Keratinocyte (primary cell): ENCODE data around the gene SENP1. TPM values are rescaled to one million over a fixed set of nuclear protein-coding genes. Genes with fewer than 3 reads are reported as not detected.

Source experiments
- DNase-seq: peaks from one replicate; pipeline ENCODE4 v3.0.0-alpha.2; 2011; ENCODE audit warnings: low read depth, missing footprints, low spot score
- FAIRE-seq: peaks from 2 replicates; lab custom pipeline; 2011; peaks lifted over from hg19 to GRCh38; lab: Jason Lieb, UNC
- H2AFZ ChIP-seq: 2 replicates; pipeline ENCODE4 v1.6.0; 2012; ENCODE audit warnings: low read length, control low read depth, inconsistent platforms; ENCODE audit not compliant: control insufficient read depth
- H3K27ac ChIP-seq: 2 replicates; pipeline ENCODE4 v1.5.1; 2011; ENCODE audit warnings: low read length; ENCODE audit not compliant: control insufficient read depth, insufficient read depth
- H3K27me3 ChIP-seq: 3 replicates; pipeline ENCODE4 v1.6.0; 2011; ENCODE audit warnings: low read length; ENCODE audit not compliant: control insufficient read depth, insufficient read depth; ENCODE audit errors: extremely low read depth
- H3K36me3 ChIP-seq, 2 experiments: 2 replicates in 1 of 2; 3 replicates in 1 of 2; pipeline ENCODE4 v1.5.1; 2011; ENCODE audit warnings: low read length in 2 of 2, mild to moderate bottlenecking in 1 of 2; ENCODE audit not compliant: control insufficient read depth in 2 of 2, insufficient read depth in 2 of 2; ENCODE audit errors: extremely low read depth in 1 of 2
- H3K4me1 ChIP-seq: 3 replicates; pipeline ENCODE4 v1.5.1; 2011; ENCODE audit warnings: low read length; ENCODE audit not compliant: control insufficient read depth, insufficient read depth; ENCODE audit errors: extremely low read depth
- H3K4me2 ChIP-seq: 3 replicates; pipeline ENCODE4 v1.6.0; 2011; ENCODE audit warnings: low read depth, low read length; ENCODE audit not compliant: control insufficient read depth, insufficient read depth; ENCODE audit errors: extremely low read depth
- H3K4me3 ChIP-seq, 3 experiments: fragments of 200-600 bp in 1 of 3; sonication (generic) in 1 of 3; 2 replicates in 2 of 3; 3 replicates in 1 of 3; pipeline ENCODE4 v1.5.1; 2011 to 2016; ENCODE audit warnings: low read length in 3 of 3, mild to moderate bottlenecking in 3 of 3, control low read depth in 2 of 3, inconsistent platforms in 1 of 3, low read depth in 1 of 3, mixed read lengths in 1 of 3, mixed run types in 1 of 3, moderate library complexity in 1 of 3; ENCODE audit not compliant: control insufficient read depth in 2 of 3, insufficient read depth in 2 of 3; ENCODE audit errors: extremely low read depth in 1 of 3
- H3K79me2 ChIP-seq: 2 replicates; pipeline ENCODE4 v1.6.0; 2012; ENCODE audit warnings: low read length; ENCODE audit not compliant: control insufficient read depth, insufficient read depth
- H3K9ac ChIP-seq: 3 replicates; pipeline ENCODE4 v1.6.0; 2011; ENCODE audit warnings: low read length; ENCODE audit not compliant: control insufficient read depth, insufficient read depth; ENCODE audit errors: extremely low read depth
- H3K9me1 ChIP-seq: 3 replicates; pipeline ENCODE4 v1.6.0; 2011; ENCODE audit warnings: low read length; ENCODE audit not compliant: control insufficient read depth, insufficient read depth; ENCODE audit errors: extremely low read depth
- H3K9me3 ChIP-seq: 2 replicates; pipeline ENCODE4 v1.5.1; 2012; ENCODE audit warnings: low read depth, low read length; ENCODE audit not compliant: control insufficient read depth
- H4K20me1 ChIP-seq: 3 replicates; pipeline ENCODE4 v1.6.0; 2011; ENCODE audit warnings: low read length; ENCODE audit not compliant: control insufficient read depth, insufficient read depth; ENCODE audit errors: extremely low read depth
- CTCF ChIP-seq, 3 experiments: IDR thresholded peaks in 1 of 3; conservative IDR thresholded peaks in 1 of 3; optimal IDR thresholded peaks in 1 of 3; 2 replicates in 2 of 3; 3 replicates in 1 of 3; pipeline versions ENCODE3 to v1.5.1; 2011; ENCODE audit warnings: low read length in 3 of 3, mild to moderate bottlenecking in 3 of 3, moderate library complexity in 2 of 3, control low read depth in 1 of 3, inconsistent platforms in 1 of 3; ENCODE audit not compliant: insufficient read depth in 2 of 3; ENCODE audit errors: extremely low read depth in 1 of 3
- EZH2 ChIP-seq: IDR thresholded peaks from one replicate; pipeline ENCODE4 v1.6.1; 2012; ENCODE audit warnings: inconsistent platforms, mild to moderate bottlenecking, low read length, moderate library complexity
- dilution Hi-C: fragments of 300-500 bp; cut with MboI; formaldehyde crosslinking; loops from one replicate; pipeline ENCODE4 v1.7.0; 2020; ENCODE audit warnings: low sequenced_read_pairs; ENCODE audit not compliant: extremely low pct_ligation_motif_present
- polyA plus RNA-seq, 5 experiments: library from polyadenylated mRNA; depleted of rRNA in 3 of 5; stranded (reverse) in 3 of 5; stranded (forward) in 1 of 5; unstranded in 1 of 5; fragments of >200 nt; gene quantifications; 1 replicate in 1 of 5; 2 replicates in 3 of 5; 3 replicates in 1 of 5; pipeline versions ENCODE4 v1.2.1 to v1.2.3, GENCODE V29; 2011 to 2012; ENCODE audit warnings: missing spikeins in 2 of 5, low read depth in 1 of 5, low replicate concordance in 1 of 5

SENP1 gene
- polyA plus RNA-seq, 1 donor (not counting 4 experiments of a cell fraction or from before 2014, with no cell fraction given): 15.4 TPM

DNA sequence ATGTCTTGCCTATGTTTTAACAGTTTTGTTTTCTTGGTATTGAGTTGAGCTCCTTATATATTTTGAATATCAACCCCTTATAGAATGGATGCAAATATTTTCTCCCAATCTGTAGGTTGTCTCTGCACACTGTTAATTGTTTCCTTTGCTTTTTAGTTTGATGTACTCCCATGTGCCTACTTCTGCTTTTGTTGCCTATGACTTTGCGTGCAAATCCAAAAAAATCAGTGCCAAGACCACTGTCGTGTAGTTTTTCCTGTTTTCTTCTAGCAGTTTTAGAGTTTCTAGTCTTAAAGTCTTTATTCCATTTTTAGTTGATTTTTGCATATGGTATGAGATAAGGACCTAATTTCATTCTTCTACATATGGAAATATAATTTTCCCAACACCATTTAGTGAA is 28.8 kb downstream of the SENP1 start:
- H3K79me2 ChIP-seq: no peaks in the 10 kb centered on the region
- H3K4me1 ChIP-seq: no peaks in the 10 kb centered on the region
- no peak overlapping the region for H3K9ac ChIP-seq
- no peak overlapping the region for H2AFZ ChIP-seq
- H3K4me3 ChIP-seq: no peak overlapping the region
- H3K4me2 ChIP-seq: no peak overlapping the region
- H4K20me1 ChIP-seq: no peaks in the 10 kb centered on the region
- FAIRE-seq (no peak), DNase-seq (no peak)
- no peaks in the 10 kb centered on the region for H3K9me1 ChIP-seq
- H3K27me3 ChIP-seq: no peaks in the 10 kb centered on the region
- dilution Hi-C loops: no loop called here
- TF ChIP-seq EZH2 (no peak), CTCF (optimal IDR thresholded peaks at IDR 0.05 in 1 of 3, IDR thresholded peaks at IDR 0.05 in 1 of 3, conservative IDR thresholded peaks at IDR 0.05 in 1 of 3; ENCODE audit: extremely low read depth in 1 of 3, insufficient read depth in 2 of 3, low read length in 3 of 3) (no peak)
- peaks cover 0 to 2% of the 10 kb centered on the region in 2 experiments for H3K36me3 ChIP-seq
- no peaks in the 10 kb centered on the region for H3K9me3 ChIP-seq
- H3K27ac ChIP-seq: no peak overlapping the region

DNA sequence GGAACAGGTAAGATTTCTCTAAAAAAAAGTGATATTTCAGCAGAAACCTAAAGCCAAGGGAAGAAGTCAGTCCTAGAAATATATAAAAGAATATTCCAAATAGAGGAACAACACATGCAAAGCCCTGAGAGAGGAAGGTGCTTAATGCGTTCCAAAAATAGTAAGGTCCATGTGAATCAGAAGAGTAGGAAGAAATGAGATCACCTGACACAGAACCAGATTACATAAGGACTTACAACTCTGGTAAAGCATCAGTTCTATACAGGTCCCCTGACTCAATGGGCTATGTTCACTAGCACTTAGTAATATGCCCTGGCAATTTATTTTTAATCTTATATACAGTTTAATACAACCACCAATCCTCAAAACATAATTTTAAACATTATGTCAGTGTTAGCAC is 30.0 kb downstream of the SENP1 start:
- TF ChIP-seq CTCF (optimal IDR thresholded peaks at IDR 0.05 in 1 of 3, IDR thresholded peaks at IDR 0.05 in 1 of 3, conservative IDR thresholded peaks at IDR 0.05 in 1 of 3; ENCODE audit: extremely low read depth in 1 of 3, insufficient read depth in 2 of 3, low read length in 3 of 3): no peak
- no peak for TF ChIP-seq EZH2
- Histone ChIP-seq H3K4me1 (no peaks in the 10 kb centered on the region), H2AFZ (no peak overlapping the region), H3K9ac (no peak overlapping the region), H3K4me3 (no peak overlapping the region), H3K4me2 (no peak overlapping the region), H3K9me3 (no peaks in the 10 kb centered on the region), H3K27ac (no peak overlapping the region), H3K36me3 (peaks cover 0 to 5% of the 10 kb centered on the region in 2 experiments), H3K9me1 (no peaks in the 10 kb centered on the region), H4K20me1 (no peaks in the 10 kb centered on the region), H3K27me3 (no peaks in the 10 kb centered on the region), H3K79me2 (no peaks in the 10 kb centered on the region)
- DNase-seq: no peak
- dilution Hi-C loops: no loop called here
- FAIRE-seq: no peak
